Panc1 (cell line): Measurements from ENCODE around the gene PXMP2. TPM values are rescaled to one million over a fixed set of nuclear protein-coding genes. Genes with fewer than 3 reads are reported as not detected.
A peak's percentile ranks its signal among the peaks of the same experiment; 100 is the strongest.

Source experiments
- ATAC-seq: fragments of 200-7000 bp; cut with Tn5 transposase; 2 replicates; pipeline ENCODE4 v1.9.1; 2020; ENCODE audit warnings: mild to moderate bottlenecking, moderate library complexity
- BruUV-seq: library from RNA; stranded (reverse); fragments of 400-500 nt; replicated peaks from 2 replicates; lab custom pipeline; 2021; lab: Mats Ljungman, UMichigan
- CTCF ChIA-PET: fragments of 300-600 bp; sonication (Branson Sonifier 250); formaldehyde crosslinking; loops from one replicate; lab custom pipeline; 2022; ENCODE audit warnings: antibody characterized with exemption; lab: Charles Lee
- POLR2A ChIA-PET: fragments of 300-600 bp; sonication (Branson Sonifier 250); formaldehyde crosslinking; loops from one replicate; lab custom pipeline; 2022; ENCODE audit warnings: antibody characterized with exemption; lab: Charles Lee
- DNase-seq: peaks from one replicate; pipeline ENCODE4 v3.0.0-alpha.2; 2010; ENCODE audit warnings: low read depth, low spot score
- H3K27ac ChIP-seq: 2 replicates; pipeline ENCODE4 v1.5.1; 2011; ENCODE audit warnings: mild to moderate bottlenecking, low read length, inconsistent platforms
- H3K27me3 ChIP-seq: fragments of 200-500 bp; sonication (Bioruptor generic); 2 replicates; pipeline ENCODE4 v1.6.0; 2014; ENCODE audit warnings: low read length, inconsistent platforms; ENCODE audit not compliant: control insufficient read depth, insufficient read depth
- H3K36me3 ChIP-seq: fragments of 200-500 bp; sonication (Bioruptor generic); 2 replicates; pipeline ENCODE4 v1.5.1; 2014; ENCODE audit warnings: inconsistent platforms, mild to moderate bottlenecking, low read length, moderate library complexity; ENCODE audit not compliant: control insufficient read depth, insufficient read depth
- H3K4me1 ChIP-seq: 2 replicates; pipeline ENCODE4 v1.5.1; 2011; ENCODE audit warnings: inconsistent platforms, mild to moderate bottlenecking, low read length, moderate library complexity; ENCODE audit not compliant: control insufficient read depth, insufficient read depth
- H3K4me3 ChIP-seq, 2 experiments: 2 replicates each; pipeline ENCODE4 v1.5.1; 2011 to 2012; ENCODE audit warnings: low read depth in 2 of 2, low read length in 2 of 2, mild to moderate bottlenecking in 2 of 2, inconsistent platforms in 1 of 2, moderate library complexity in 1 of 2
- H3K9me3 ChIP-seq: fragments of 200-500 bp; sonication (Bioruptor generic); 2 replicates; pipeline ENCODE4 v1.5.1; 2014; ENCODE audit warnings: low read depth, mild to moderate bottlenecking, inconsistent platforms, low read length, moderate library complexity; ENCODE audit not compliant: control insufficient read depth, insufficient read depth
- CTCF ChIP-seq: fragments of 450-650 bp; IDR thresholded peaks from 2 replicates; pipeline ENCODE4 v1.5.1; 2017; ENCODE audit warnings: mild to moderate bottlenecking
- POLR2AphosphoS5 ChIP-seq: IDR thresholded peaks from 2 replicates; pipeline ENCODE4 v1.6.1; 2012; ENCODE audit warnings: mild to moderate bottlenecking, low read depth, low read length, moderate library complexity
- SIN3A ChIP-seq: IDR thresholded peaks from 2 replicates; pipeline ENCODE4 v1.6.1; 2012; ENCODE audit warnings: low read depth, mild to moderate bottlenecking, low read length, moderate library complexity, borderline replicate concordance; ENCODE audit not compliant: insufficient read depth
- TCF7L2 ChIP-seq: IDR thresholded peaks from 2 replicates; pipeline ENCODE4 v1.6.1; 2011; ENCODE audit warnings: mild to moderate bottlenecking, low read depth, low read length, inconsistent platforms
- in situ Hi-C: cut with HindIII; loops from 2 replicates; pipeline ENCODE4 v1.10.0; 2016; ENCODE audit warnings: low sequenced_read_pairs, low pct_unique_long_range_greater_than_20kb
- intact Hi-C: fragments of 100-400 bp; cut with micrococcal nuclease; formaldehyde crosslinking; loops from one replicate; pipeline ENCODE4 v1.10.0; 2022; ENCODE audit not compliant: unreplicated experiment
- total RNA-seq: library from RNA; stranded (reverse); gene quantifications from one replicate; pipeline ENCODE4 v1.2.1, GENCODE V29; 2021; ENCODE audit not compliant: unreplicated experiment
- TF ChIP-seq, protein P1 (sequence below), 2 experiments: IDR thresholded peaks; 2 replicates each; pipeline ENCODE4 v1.6.1; 2011 to 2012; ENCODE audit warnings: low read depth in 2 of 2, control low read depth in 1 of 2, low read length in 1 of 2, mild to moderate bottlenecking in 1 of 2, moderate library complexity in 1 of 2; ENCODE audit not compliant: insufficient read depth in 1 of 2

The PXMP2 gene
- total RNA-seq, 1 experiment from 2014 or later: 21.3 TPM

GRCh38 chr12:132729541-132730320 is 42.3 kb downstream of the PXMP2 start:
- in situ Hi-C loops: no loop called here
- ATAC-seq (peak; percentile 69), DNase-seq (no peak)
- Histone ChIP-seq H3K4me1 (peaks cover 5% of the 10 kb centered on the region), H3K27ac (peak overlapping the region; percentile 79), H3K4me3 (no peak overlapping the region), H3K9me3 (no peaks in the 10 kb centered on the region), H3K27me3 (no peaks in the 10 kb centered on the region), H3K36me3 (peaks cover 28% of the 10 kb centered on the region)
- peak; percentile 19; the same call in 1 of the 2 replicates for TF ChIP-seq POLR2AphosphoS5
- TF ChIP-seq SIN3A: no peak
- intact Hi-C loops: no loop called here
- BruUV-seq: no TSS peak
- POLR2A ChIA-PET: no interaction called here
- CTCF ChIA-PET: no interaction called here

DNA sequence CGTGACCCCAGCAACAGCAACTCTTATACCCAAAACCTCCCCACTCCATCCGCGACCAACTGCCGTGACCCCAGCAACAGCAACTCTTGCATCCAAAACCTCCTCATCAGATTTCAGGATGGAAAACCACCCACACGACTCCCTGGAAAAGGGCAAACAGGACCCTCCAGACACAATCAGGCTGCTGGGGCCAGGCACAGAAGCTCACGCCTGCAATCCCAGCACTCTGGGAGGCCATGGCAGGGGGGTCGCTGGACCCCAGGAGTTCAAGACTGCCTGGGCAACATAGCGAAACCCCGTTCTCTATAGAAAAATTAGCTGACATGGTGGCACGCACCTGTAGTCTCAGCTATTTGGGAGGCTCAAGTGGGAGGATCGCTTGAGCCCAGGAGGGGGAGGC is 43.0 kb downstream of the PXMP2 start:
- no TSS peak for BruUV-seq
- TF ChIP-seq TCF7L2: no peak
- TF ChIP-seq, protein P1, sequence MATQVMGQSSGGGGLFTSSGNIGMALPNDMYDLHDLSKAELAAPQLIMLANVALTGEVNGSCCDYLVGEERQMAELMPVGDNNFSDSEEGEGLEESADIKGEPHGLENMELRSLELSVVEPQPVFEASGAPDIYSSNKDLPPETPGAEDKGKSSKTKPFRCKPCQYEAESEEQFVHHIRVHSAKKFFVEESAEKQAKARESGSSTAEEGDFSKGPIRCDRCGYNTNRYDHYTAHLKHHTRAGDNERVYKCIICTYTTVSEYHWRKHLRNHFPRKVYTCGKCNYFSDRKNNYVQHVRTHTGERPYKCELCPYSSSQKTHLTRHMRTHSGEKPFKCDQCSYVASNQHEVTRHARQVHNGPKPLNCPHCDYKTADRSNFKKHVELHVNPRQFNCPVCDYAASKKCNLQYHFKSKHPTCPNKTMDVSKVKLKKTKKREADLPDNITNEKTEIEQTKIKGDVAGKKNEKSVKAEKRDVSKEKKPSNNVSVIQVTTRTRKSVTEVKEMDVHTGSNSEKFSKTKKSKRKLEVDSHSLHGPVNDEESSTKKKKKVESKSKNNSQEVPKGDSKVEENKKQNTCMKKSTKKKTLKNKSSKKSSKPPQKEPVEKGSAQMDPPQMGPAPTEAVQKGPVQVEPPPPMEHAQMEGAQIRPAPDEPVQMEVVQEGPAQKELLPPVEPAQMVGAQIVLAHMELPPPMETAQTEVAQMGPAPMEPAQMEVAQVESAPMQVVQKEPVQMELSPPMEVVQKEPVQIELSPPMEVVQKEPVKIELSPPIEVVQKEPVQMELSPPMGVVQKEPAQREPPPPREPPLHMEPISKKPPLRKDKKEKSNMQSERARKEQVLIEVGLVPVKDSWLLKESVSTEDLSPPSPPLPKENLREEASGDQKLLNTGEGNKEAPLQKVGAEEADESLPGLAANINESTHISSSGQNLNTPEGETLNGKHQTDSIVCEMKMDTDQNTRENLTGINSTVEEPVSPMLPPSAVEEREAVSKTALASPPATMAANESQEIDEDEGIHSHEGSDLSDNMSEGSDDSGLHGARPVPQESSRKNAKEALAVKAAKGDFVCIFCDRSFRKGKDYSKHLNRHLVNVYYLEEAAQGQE (IDR thresholded peaks at IDR 0.05; ENCODE audit: insufficient read depth in 1 of 2, low read depth in 2 of 2, low read length in 1 of 2): no peak
- TF ChIP-seq CTCF: no peak
- TF ChIP-seq SIN3A: no peak
- no peaks in the 10 kb centered on the region for H3K27me3 ChIP-seq
- H3K9me3 ChIP-seq: no peaks in the 10 kb centered on the region
- peaks cover 5% of the 10 kb centered on the region for H3K4me1 ChIP-seq
- ChIA-PET CTCF (no interaction called here), POLR2A (no interaction called here)
- intact Hi-C loops (no loop called here), in situ Hi-C loops (no loop called here)
- ATAC-seq: peak; percentile 35
- H3K36me3 ChIP-seq: peaks cover 29% of the 10 kb centered on the region
- H3K27ac ChIP-seq: peak overlapping the region; percentile 79; the same call in 1 of the 2 replicates
- DNase-seq: no peak
- H3K4me3 ChIP-seq: no peak overlapping the region

DNA sequence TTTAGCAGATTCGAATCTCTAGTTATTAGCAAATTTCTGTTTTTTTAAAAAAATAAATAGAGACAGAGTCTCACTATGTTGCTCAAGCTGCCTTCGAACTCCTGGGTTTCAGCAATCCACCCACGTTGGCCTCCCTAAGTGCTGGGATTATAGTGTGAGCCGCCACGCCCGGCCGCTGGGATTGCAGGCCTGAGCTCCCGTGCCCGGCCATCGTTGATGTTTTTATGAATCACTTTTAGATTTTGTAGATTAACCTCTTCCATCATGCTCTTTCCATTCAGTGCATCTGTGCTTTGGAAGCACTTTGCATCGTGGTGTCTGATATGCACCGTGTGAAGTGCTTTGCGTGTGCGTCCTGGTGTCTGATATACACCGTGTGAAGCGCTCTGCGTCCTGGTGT is 44.2 kb downstream of the PXMP2 start:
- POLR2A ChIA-PET: interaction anchor here (0.6 kb wide), 1 partner anchor 29 kb away, joined by 4 read pairs; no protein-coding TSS in a partner anchor
- no peaks in the 10 kb centered on the region for H3K9me3 ChIP-seq
- in situ Hi-C loops (no loop called here), intact Hi-C loops (no loop called here)
- DNase-seq: no peak
- CTCF ChIA-PET: no interaction called here
- peaks cover 22% of the 10 kb centered on the region for H3K36me3 ChIP-seq
- peaks cover 5% of the 10 kb centered on the region for H3K4me1 ChIP-seq
- no peak overlapping the region for H3K27ac ChIP-seq
- TF ChIP-seq CTCF (no peak), SIN3A (no peak)
- no TSS peak for BruUV-seq
- H3K4me3 ChIP-seq: no peak overlapping the region
- H3K27me3 ChIP-seq: no peaks in the 10 kb centered on the region
- no peak for ATAC-seq
